ENCODE measurements around the gene RASSF4. TPM values are rescaled to one million over a fixed set of nuclear protein-coding genes. Genes with fewer than 3 reads are reported as not detected.

RASSF4 gene
- total and polyA plus RNA-seq, 2 donors = 17.9 to 50.0 TPM

GRCh38 chr10:44958196-44958897 lies 1.3 kb upstream of the RASSF4 start:
- H3K4me3 ChIP-seq (ENCODE audit: low read length in 2 of 2) = peak overlapping the region; percentile 75 to 81
- H3K27ac ChIP-seq (ENCODE audit: low read depth in 1 of 2, low read length in 1 of 2) = no peak overlapping the region
- H3K36me3 ChIP-seq (ENCODE audit: control insufficient read depth in 2 of 2, insufficient read depth in 2 of 2, low read length in 1 of 2) = peaks cover 0 to 6% of the 10 kb centered on the region in 2 donors
- peaks cover 25 to 42% of the 10 kb centered on the region in 2 donors for H3K4me1 ChIP-seq (ENCODE audit: control insufficient read depth in 2 of 2, insufficient read depth in 2 of 2, low read length in 2 of 2)
- no peaks in the 10 kb centered on the region for H3K27me3 ChIP-seq (ENCODE audit: control insufficient read depth in 2 of 2, insufficient read depth in 1 of 2, low read length in 1 of 2)
- 83% methylated on average over 5 of the region's 5 CpGs for WGBS
- DNase-seq (ENCODE audit: low read depth in 6 of 9, low spot score in 9 of 9) = no peak
- H3K9me3 ChIP-seq (ENCODE audit: control insufficient read depth in 2 of 2, insufficient read depth in 1 of 2, low read length in 1 of 2) = peaks cover 0 to 1% of the 10 kb centered on the region in 2 donors

DNA sequence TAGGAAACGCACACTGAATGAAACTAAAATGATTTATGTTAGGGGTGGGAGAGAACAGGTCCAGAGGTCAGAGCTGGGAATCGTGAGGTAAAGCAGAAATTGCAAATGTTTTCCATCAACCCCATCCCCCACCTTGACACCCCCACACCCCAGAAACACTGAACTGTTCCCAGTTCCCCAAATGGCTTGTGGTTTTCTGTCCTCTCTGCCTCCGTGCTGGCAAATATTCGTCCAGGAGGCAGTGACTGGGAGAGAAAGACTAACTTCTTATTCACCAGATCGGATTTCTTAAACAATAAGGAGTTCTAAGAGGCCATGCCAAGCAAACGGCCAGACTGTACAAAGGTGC lies 730 bp upstream of the RASSF4 start:
- DNase-seq (ENCODE audit: low read depth in 6 of 9, low spot score in 9 of 9) = no peak
- Histone ChIP-seq H3K27ac (ENCODE audit: low read depth in 1 of 2, low read length in 1 of 2) (peak overlapping the region; percentile 48 to 93), H3K4me3 (ENCODE audit: low read length in 2 of 2) (peak overlapping the region; percentile 75 to 81), H3K9me3 (ENCODE audit: control insufficient read depth in 2 of 2, insufficient read depth in 1 of 2, low read length in 1 of 2) (peaks cover 0 to 1% of the 10 kb centered on the region in 2 donors), H3K36me3 (ENCODE audit: control insufficient read depth in 2 of 2, insufficient read depth in 2 of 2, low read length in 1 of 2) (peaks cover 0 to 6% of the 10 kb centered on the region in 2 donors), H3K27me3 (ENCODE audit: control insufficient read depth in 2 of 2, insufficient read depth in 1 of 2, low read length in 1 of 2) (no peaks in the 10 kb centered on the region), H3K4me1 (ENCODE audit: control insufficient read depth in 2 of 2, insufficient read depth in 2 of 2, low read length in 2 of 2) (peaks cover 30 to 47% of the 10 kb centered on the region in 2 donors)
- WGBS = 8% methylated on average over 6 of the region's 6 CpGs

- H3K4me3 ChIP-seq (ENCODE audit: low read length in 2 of 2) = peak overlapping the region; percentile 47 to 75
- peaks cover 0 to 6% of the 10 kb centered on the region in 2 donors for H3K36me3 ChIP-seq (ENCODE audit: control insufficient read depth in 2 of 2, insufficient read depth in 2 of 2, low read length in 1 of 2)
- peaks cover 39 to 59% of the 10 kb centered on the region in 2 donors for H3K4me1 ChIP-seq (ENCODE audit: control insufficient read depth in 2 of 2, insufficient read depth in 2 of 2, low read length in 2 of 2)
- H3K27ac ChIP-seq (ENCODE audit: low read depth in 1 of 2, low read length in 1 of 2) = peak overlapping the region in 1 of 2 donors; percentile 5
- WGBS = 80% methylated on average over 8 of the region's 8 CpGs
- DNase-seq (ENCODE audit: low read depth in 6 of 9, low spot score in 9 of 9) = no peak
- H3K9me3 ChIP-seq (ENCODE audit: control insufficient read depth in 2 of 2, insufficient read depth in 1 of 2, low read length in 1 of 2) = peaks cover 1 to 3% of the 10 kb centered on the region in 2 donors
- H3K27me3 ChIP-seq (ENCODE audit: control insufficient read depth in 2 of 2, insufficient read depth in 1 of 2, low read length in 1 of 2) = no peaks in the 10 kb centered on the region
Measured at GRCh38 chr10:44960088-44960460, 472 bp downstream of the RASSF4 start.

GRCh38 chr10:44960482-44961229 lies 1.1 kb downstream of the RASSF4 start:
- Histone ChIP-seq H3K4me1 (ENCODE audit: control insufficient read depth in 2 of 2, insufficient read depth in 2 of 2, low read length in 2 of 2) (peaks cover 39 to 64% of the 10 kb centered on the region in 2 donors), H3K9me3 (ENCODE audit: control insufficient read depth in 2 of 2, insufficient read depth in 1 of 2, low read length in 1 of 2) (peaks cover 1 to 3% of the 10 kb centered on the region in 2 donors)

DNA sequence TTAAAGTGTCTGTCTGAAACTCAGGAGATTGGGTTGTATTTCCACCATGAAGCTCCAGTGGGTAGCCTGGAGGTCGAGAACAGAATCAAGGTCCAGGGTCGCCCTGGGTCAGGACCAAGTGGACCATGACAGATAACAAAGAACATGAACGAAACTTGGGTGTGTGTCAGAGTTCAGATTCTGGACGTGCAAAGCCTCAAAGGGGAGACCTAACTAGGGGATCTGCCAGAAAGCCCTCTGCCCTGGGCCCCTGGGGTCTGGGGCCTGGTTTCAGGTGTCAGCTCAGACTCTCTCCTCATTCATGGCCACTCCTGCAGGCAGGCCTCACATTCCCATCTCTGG lies 1.6 kb downstream of the RASSF4 start:
- H3K36me3 ChIP-seq (ENCODE audit: control insufficient read depth in 2 of 2, insufficient read depth in 2 of 2, low read length in 1 of 2) = no peaks in the 10 kb centered on the region
- H3K27me3 ChIP-seq (ENCODE audit: control insufficient read depth in 2 of 2, insufficient read depth in 1 of 2, low read length in 1 of 2) = no peaks in the 10 kb centered on the region
- 71% methylated on average over 4 of the region's 4 CpGs for WGBS
- no peak overlapping the region for H3K27ac ChIP-seq (ENCODE audit: low read depth in 1 of 2, low read length in 1 of 2)
- no peak for DNase-seq (ENCODE audit: low read depth in 6 of 9, low spot score in 9 of 9)
- H3K4me3 ChIP-seq (ENCODE audit: low read length in 2 of 2) = no peak overlapping the region
- peaks cover 42 to 69% of the 10 kb centered on the region in 2 donors for H3K4me1 ChIP-seq (ENCODE audit: control insufficient read depth in 2 of 2, insufficient read depth in 2 of 2, low read length in 2 of 2)
- H3K9me3 ChIP-seq (ENCODE audit: control insufficient read depth in 2 of 2, insufficient read depth in 1 of 2, low read length in 1 of 2) = peaks cover 1 to 3% of the 10 kb centered on the region in 2 donors

More at GRCh38 chr10:44960482-44961229, 1.1 kb downstream of the RASSF4 start:
- peak overlapping the region in 1 of 2 donors; percentile 5 for H3K27ac ChIP-seq (ENCODE audit: low read depth in 1 of 2, low read length in 1 of 2)
- WGBS = 96% methylated on average over 7 of the region's 7 CpGs
- no peak overlapping the region for H3K4me3 ChIP-seq (ENCODE audit: low read length in 2 of 2)
- H3K27me3 ChIP-seq (ENCODE audit: control insufficient read depth in 2 of 2, insufficient read depth in 1 of 2, low read length in 1 of 2) = no peaks in the 10 kb centered on the region
- H3K36me3 ChIP-seq (ENCODE audit: control insufficient read depth in 2 of 2, insufficient read depth in 2 of 2, low read length in 1 of 2) = peaks cover 0 to 4% of the 10 kb centered on the region in 2 donors
- no peak for DNase-seq (ENCODE audit: low read depth in 6 of 9, low spot score in 9 of 9)

GRCh38 chr10:44961931-44962750 lies 2.5 kb downstream of the RASSF4 start:
- peaks cover 0 to 3% of the 10 kb centered on the region in 2 donors for H3K9me3 ChIP-seq (ENCODE audit: control insufficient read depth in 2 of 2, insufficient read depth in 1 of 2, low read length in 1 of 2)
- H3K4me1 ChIP-seq (ENCODE audit: control insufficient read depth in 2 of 2, insufficient read depth in 2 of 2, low read length in 2 of 2) = peaks cover 43 to 77% of the 10 kb centered on the region in 2 donors
- H3K36me3 ChIP-seq (ENCODE audit: control insufficient read depth in 2 of 2, insufficient read depth in 2 of 2, low read length in 1 of 2) = no peaks in the 10 kb centered on the region
- H3K4me3 ChIP-seq (ENCODE audit: low read length in 2 of 2) = no peak overlapping the region
- 96% methylated on average over 11 of the region's 11 CpGs for WGBS
- no peak for DNase-seq (ENCODE audit: low read depth in 6 of 9, low spot score in 9 of 9)
- H3K27ac ChIP-seq (ENCODE audit: low read depth in 1 of 2, low read length in 1 of 2) = no peak overlapping the region
- H3K27me3 ChIP-seq (ENCODE audit: control insufficient read depth in 2 of 2, insufficient read depth in 1 of 2, low read length in 1 of 2) = no peaks in the 10 kb centered on the region

DNA sequence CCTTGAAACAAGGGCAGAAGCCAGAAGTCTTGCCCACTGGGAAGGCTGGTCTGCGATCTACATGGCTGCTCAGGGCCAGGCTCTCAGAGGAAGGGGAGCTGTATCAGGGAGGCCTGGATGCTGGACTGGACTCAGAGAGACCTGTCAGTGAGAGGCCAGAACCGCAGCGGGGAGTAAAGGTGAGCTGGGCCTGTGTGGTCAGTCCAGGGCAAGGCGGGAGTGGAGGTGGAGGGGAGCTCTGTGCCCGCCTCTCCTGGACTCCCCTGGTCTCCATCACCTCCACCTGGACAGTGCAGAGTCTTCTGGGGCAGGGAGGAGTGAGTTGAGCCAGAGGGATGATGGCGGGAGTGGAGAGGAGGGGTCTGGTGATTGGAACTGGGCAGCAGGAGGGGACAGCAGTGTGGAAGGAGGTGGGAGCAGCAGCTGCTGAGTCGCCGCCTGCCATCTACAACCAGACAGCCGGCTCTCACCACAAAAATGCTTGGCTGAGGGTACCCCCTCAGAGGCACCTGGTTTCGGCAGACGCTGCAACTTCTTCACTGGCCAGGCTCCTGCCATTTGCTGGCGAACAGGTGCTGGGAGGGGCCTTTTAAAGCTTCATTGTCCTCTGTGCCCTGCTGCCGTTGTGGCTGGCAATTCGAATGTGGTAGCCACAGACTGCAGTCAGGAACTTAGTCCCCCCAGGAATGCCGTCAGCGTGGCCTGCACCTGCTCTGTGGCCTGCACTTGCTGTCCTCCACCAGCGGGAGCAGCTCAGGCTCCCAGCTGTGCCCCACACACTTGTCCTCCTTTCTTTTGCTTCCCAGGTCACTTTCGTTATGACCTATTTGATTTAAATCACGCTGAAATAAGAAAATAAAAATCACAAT lies 3.5 kb downstream of the RASSF4 start:
- peak in 3 of 9 donors; percentile 41 to 76 (median 50) for DNase-seq (ENCODE audit: low read depth in 6 of 9, low spot score in 9 of 9)
- H3K9me3 ChIP-seq (ENCODE audit: control insufficient read depth in 2 of 2, insufficient read depth in 1 of 2, low read length in 1 of 2) = peaks cover 0 to 3% of the 10 kb centered on the region in 2 donors
- no peaks in the 10 kb centered on the region for H3K36me3 ChIP-seq (ENCODE audit: control insufficient read depth in 2 of 2, insufficient read depth in 2 of 2, low read length in 1 of 2)
- peak overlapping the region in 1 of 2 donors; percentile 56 for H3K27ac ChIP-seq (ENCODE audit: low read depth in 1 of 2, low read length in 1 of 2)
- H3K27me3 ChIP-seq (ENCODE audit: control insufficient read depth in 2 of 2, insufficient read depth in 1 of 2, low read length in 1 of 2) = no peaks in the 10 kb centered on the region
- H3K4me3 ChIP-seq (ENCODE audit: low read length in 2 of 2) = no peak overlapping the region
- WGBS = 37% methylated on average over 19 of the region's 19 CpGs
- peaks cover 44 to 81% of the 10 kb centered on the region in 2 donors for H3K4me1 ChIP-seq (ENCODE audit: control insufficient read depth in 2 of 2, insufficient read depth in 2 of 2, low read length in 2 of 2)

DNA sequence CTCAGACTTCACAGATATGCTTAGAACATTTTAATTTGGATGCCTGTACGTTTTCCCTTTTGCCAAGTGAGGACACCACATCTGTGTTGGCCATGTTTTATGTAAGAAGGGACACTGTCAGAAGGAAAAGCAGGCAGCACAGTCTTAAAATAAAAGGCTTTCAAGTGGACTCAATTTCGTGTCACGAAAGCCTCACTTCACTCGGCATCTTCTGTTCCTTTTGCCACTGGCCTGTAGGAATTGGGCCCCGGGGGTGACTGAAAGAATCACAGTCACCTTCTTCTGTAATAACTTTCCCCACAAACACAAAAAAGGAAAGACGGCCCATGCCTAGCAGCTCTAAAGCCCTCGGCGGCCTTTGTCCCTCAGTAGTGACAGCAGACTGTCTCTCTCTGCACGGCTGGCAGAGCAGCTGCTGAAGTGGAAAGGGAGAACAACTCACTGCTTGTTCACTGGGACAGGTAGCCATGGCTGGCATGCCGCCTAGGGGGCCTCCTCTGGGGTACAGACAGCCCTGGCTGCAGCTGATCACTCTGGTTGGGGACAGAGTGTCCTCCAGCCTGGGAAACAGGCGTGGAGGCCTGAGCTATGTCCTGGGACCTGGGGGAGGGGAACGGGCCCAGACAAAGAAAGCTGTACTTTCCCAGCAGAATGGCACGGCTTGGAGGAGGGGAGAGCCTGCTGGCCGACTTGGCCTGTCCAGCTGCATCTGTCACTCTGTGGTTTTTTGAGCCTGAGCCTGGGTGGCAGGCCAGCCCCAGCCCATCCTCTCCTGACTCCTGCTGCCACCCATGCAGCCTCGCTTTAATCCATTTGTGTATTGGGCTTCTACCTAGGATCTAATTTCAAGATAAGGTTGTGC lies 4.4 kb downstream of the RASSF4 start:
- no peaks in the 10 kb centered on the region for H3K27me3 ChIP-seq (ENCODE audit: control insufficient read depth in 2 of 2, insufficient read depth in 1 of 2, low read length in 1 of 2)
- no peak overlapping the region for H3K4me3 ChIP-seq (ENCODE audit: low read length in 2 of 2)
- 91% methylated on average over 15 of the region's 15 CpGs for WGBS
- H3K9me3 ChIP-seq (ENCODE audit: control insufficient read depth in 2 of 2, insufficient read depth in 1 of 2, low read length in 1 of 2) = peaks cover 0 to 3% of the 10 kb centered on the region in 2 donors
- peaks cover 47 to 81% of the 10 kb centered on the region in 2 donors for H3K4me1 ChIP-seq (ENCODE audit: control insufficient read depth in 2 of 2, insufficient read depth in 2 of 2, low read length in 2 of 2)
- no peak for DNase-seq (ENCODE audit: low read depth in 6 of 9, low spot score in 9 of 9)
- H3K36me3 ChIP-seq (ENCODE audit: control insufficient read depth in 2 of 2, insufficient read depth in 2 of 2, low read length in 1 of 2) = no peaks in the 10 kb centered on the region
- H3K27ac ChIP-seq (ENCODE audit: low read depth in 1 of 2, low read length in 1 of 2) = peak overlapping the region; percentile 56 to 58

All from thymus (tissue), 11 donors.